LNCAP (cell line): ENCODE results near the gene CUL1.

Experiments used
- TF ChIP-seq, protein P1 (sequence below): fragments of 450-650 bp; IDR thresholded peaks from 2 replicates; pipeline ENCODE4 v1.5.1; 2017; ENCODE audit warnings: mild to moderate bottlenecking

CUL1 gene

DNA sequence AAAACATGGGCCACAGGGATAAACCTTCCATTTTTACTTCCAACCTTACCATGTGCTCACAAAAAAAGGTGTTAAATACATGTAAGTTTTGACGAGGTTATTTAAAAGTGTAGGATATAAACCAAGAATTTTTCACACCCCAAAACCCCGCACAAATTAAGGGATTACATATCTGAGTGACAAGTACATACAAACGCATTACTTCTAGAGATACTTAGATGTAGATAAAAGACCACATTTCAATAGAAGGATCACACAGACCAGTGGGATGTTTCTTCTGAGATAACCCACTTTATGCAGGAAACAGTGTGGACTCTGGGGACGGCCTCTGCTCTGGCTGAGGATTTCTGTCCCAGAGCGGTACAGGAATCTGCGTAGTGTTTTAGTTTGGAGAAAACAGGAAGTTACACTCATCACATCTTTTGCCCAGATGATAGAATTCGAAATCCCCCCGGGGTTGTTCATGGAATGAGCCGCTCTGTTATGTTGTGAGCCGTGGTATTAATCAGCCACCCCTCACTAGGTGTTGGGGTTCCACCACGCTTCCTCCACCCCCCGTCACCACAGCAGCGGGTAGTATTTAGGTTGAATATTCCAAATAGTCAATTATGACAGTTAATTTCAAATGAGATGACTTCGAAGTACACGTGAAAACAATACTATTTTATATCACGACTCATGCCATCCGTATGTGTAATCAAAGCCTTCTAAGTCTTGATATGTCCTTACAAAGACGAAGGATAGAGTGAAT lies 1.3 kb upstream of the CUL1 start:
- TF ChIP-seq, protein P1, sequence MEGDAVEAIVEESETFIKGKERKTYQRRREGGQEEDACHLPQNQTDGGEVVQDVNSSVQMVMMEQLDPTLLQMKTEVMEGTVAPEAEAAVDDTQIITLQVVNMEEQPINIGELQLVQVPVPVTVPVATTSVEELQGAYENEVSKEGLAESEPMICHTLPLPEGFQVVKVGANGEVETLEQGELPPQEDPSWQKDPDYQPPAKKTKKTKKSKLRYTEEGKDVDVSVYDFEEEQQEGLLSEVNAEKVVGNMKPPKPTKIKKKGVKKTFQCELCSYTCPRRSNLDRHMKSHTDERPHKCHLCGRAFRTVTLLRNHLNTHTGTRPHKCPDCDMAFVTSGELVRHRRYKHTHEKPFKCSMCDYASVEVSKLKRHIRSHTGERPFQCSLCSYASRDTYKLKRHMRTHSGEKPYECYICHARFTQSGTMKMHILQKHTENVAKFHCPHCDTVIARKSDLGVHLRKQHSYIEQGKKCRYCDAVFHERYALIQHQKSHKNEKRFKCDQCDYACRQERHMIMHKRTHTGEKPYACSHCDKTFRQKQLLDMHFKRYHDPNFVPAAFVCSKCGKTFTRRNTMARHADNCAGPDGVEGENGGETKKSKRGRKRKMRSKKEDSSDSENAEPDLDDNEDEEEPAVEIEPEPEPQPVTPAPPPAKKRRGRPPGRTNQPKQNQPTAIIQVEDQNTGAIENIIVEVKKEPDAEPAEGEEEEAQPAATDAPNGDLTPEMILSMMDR: no peak

DNA sequence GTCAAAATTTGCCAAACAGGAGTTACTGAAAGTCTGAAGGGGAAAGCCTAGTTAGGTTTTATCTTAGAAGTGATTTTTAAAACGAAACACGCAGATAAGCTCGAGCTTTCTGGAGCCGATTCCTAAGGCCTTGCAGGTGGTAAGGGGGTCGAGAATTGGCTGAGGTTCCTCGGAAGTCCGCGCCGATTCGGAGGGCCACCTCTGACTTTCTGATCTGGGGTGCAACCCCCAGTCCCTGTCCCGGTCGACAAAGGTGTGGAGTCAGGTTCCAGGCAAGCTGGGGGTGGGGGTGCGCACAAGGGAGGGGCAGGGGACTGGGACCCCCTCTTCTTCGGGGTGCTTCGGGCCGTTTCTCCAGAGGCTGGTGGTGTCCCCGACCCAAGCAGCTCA lies 701 bp upstream of the CUL1 start:
- TF ChIP-seq, protein P1: no peak

DNA sequence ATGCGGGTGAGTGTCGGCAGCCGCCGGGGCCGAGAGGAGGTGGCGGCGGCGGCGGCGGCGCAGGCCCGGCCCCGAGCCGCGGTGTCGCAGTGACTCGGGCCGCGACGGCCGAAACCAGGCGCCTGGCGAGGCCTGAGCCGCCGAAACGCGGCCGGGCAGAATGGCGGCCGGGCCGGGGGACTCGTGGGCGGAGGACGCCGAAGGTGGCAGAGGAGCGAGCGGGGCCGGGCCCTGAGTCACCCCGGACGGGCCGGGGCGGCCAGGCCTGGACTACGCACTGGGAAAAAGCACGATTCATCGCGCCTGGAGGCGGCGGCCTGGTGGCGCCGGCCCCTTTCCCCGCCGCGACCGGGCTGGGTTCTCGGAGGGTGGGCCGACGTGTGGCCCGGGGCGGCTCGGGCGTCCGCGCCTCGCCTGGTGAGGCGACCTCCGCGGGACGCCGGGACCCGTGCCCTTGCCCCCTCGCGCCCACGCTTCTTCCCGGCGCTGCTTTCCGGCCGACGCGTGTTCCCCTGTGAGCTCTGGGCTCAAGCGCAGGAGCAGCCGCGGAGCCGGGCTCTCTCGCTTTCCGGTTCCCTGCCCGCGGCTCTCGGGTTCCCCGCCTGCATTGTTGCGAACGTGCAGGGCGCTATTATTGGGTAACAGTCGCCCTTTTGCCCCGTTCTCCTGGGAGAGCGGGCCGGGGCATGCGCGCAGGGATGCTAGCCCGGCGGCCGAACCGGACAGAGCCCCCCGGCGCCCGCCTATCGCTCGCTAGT lies 500 bp downstream of the CUL1 start:
- TF ChIP-seq, protein P1: no peak

DNA sequence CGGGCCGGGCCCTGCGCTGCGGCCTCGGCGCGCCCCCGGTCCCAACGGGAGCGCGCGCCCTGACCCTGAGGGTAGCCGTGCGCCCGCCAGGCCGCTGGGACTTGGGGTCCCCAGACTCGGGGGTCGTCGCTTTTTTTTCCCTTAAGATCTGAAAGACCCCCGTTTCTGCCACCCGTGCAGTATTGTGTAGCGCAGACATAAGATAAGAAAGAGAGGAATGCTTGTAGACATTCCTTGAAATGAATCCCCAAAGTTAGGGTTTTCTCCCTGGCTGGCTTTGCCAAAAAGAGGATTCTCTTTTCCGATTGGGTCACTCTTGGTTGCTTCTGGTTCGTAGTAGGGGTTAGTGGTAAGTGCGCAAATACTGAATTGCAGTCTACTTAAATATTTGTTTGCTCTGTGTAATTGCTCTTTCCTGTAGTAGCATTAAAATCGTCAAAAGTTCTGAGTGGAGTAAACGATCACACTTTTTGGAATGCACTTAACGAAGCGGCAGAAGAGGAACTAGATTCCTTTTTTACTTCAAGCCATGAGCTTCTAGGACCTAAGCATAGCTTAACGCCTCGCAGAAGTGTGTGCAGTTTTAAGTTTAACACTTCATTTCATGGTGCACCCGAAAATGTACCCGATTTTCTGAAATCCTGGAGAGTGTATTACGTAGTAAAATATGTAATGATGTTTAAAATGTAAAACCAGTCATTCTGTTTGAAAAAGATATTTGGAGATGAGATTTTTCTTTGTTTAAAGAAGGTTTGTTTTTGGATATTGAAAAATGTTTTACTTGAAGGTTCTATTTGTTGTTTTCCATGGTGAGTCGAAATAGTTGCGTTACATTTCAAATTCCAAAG lies 1.3 kb downstream of the CUL1 start:
- TF ChIP-seq, protein P1: no peak

DNA sequence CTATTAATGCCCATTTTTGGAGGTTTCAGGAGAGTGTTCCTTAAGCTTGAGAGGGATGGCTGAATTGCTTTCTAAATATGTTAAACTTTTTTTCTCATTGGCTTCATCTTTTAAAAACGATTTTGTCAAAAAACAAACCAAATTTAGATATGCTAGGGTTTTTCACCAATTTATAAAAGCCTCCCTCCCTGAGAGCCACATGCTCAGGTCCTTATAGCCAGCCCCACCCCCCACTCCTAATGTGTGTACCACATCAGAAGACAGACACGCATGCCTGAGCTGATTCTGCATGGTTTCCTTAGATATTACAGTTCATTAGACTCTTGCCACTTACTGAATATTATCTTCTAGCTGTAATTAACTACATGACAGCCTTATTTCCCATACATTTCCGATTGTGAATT lies 2.0 kb downstream of the CUL1 start:
- TF ChIP-seq, protein P1: no peak

DNA sequence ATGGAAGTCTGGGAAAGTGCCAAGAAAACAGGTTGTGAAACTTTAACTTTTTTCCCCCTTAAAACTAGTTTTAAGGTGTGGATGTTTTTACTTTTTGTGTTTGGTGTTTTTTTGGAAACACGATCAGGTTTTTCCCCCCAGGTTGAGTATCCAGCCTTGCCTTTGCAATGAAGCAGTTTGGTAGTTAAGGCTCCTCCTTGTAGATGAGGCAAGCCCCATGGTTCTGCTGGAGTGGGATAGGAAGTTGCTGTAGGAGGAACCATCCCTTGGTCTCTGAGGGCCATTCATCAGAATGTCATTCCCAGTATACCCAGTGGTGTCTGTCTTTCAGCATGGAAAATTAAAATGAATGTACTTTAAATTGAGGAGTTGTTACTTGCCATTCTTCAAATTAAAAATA lies 2.7 kb downstream of the CUL1 start:
- TF ChIP-seq, protein P1: no peak

DNA sequence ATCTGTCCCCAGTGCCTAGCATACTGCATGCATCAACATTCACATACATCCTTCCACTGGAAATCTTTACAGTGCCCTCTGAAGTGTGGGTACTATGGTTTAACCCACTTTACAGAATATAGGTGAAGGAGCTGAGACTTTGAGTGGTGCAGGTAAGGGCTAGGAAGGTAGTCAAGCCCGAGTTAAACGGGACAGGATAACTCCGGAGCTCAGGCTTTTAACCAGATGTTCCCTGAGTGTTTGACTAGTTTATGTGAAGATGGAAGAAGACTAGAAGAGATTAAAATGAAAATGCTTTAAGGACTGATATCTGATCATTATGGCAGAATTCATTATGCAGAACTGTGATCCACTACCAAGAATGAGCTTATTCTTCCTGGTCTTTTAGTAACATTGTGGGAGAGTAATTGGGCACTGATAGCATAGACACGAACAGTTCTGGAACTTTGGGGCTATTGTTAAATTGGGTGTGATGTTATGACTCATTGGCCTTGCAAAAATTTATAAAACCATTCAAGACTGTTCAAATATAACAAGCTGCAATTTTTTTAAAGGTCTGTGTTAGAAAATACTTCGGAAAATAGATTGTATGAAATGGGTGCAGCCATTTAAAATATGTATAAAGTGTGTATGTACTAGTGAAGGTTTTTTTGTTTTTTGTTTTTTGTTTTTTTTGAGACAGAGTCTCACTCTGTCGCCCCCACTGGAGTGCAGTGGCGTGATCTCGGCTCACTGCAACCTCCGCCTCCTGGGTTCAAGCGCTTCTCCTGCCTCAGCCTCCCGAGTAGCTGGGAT lies 4.4 kb downstream of the CUL1 start:
- TF ChIP-seq, protein P1: no peak
